ENCODE measurements around the gene EEPD1.
"Not testable (repeated sequence)": the region's sequence is repeated elsewhere in the genome, so short reads cannot be mapped to it uniquely, and the experiment has no call there.

The EEPD1 gene

GRCh38 chr7:36152756-36153570 lies at the start of gene EEPD1:
EEPD1 (plus strand) TSS chr7:36153254; CDS start chr7:36154325, 1,071 bp downstream.
- Mint-ChIP-seq H3K4me1 (peaks cover 11% of the 10 kb centered on the region), H3K27ac (peak within 1 kb of the TSS; percentile 62), H3K27me3 (peaks cover 2% of the 10 kb centered on the region), H3K36me3 (no peaks in the 10 kb centered on the region), H3K4me3 (peak within 1 kb of the TSS; percentile 87), H3K9me3 (no peaks in the 10 kb centered on the region)
- ATAC-seq (ENCODE audit: low read depth) = peak; percentile 92
- peak; percentile 99 to 100 for DNase-seq (ENCODE audit: low spot score in 2 of 2)

GRCh38 chr7:36103837-36104561 lies 49.1 kb upstream of the EEPD1 start:
- ATAC-seq (ENCODE audit: low read depth) (no peak), DNase-seq (ENCODE audit: low spot score in 2 of 2) (no peak)
- Mint-ChIP-seq H3K27ac (no peak overlapping the region), H3K9me3 (peaks cover 10% of the 10 kb centered on the region), H3K4me3 (no peak overlapping the region), H3K36me3 (no peaks in the 10 kb centered on the region), H3K27me3 (peaks cover 2% of the 10 kb centered on the region), H3K4me1 (no peaks in the 10 kb centered on the region)

- not testable (repeated sequence) for H3K27me3 Mint-ChIP-seq; H3K9me3 Mint-ChIP-seq; DNase-seq (ENCODE audit: low spot score in 2 of 2); H3K36me3 Mint-ChIP-seq; H3K4me1 Mint-ChIP-seq; H3K4me3 Mint-ChIP-seq; H3K27ac Mint-ChIP-seq; ATAC-seq (ENCODE audit: low read depth)
Observed at GRCh38 chr7:36106972-36107908, 45.8 kb upstream of the EEPD1 start.

GRCh38 chr7:36107926-36108631 lies 45.0 kb upstream of the EEPD1 start:
- H3K9me3 Mint-ChIP-seq = no peaks in the 10 kb centered on the region
- no peak for ATAC-seq (ENCODE audit: low read depth)
- no peak overlapping the region for H3K27ac Mint-ChIP-seq
- no peak for DNase-seq (ENCODE audit: low spot score in 2 of 2)
- no peaks in the 10 kb centered on the region for H3K4me1 Mint-ChIP-seq
- H3K27me3 Mint-ChIP-seq = peaks cover 6% of the 10 kb centered on the region
- no peak overlapping the region for H3K4me3 Mint-ChIP-seq
- no peaks in the 10 kb centered on the region for H3K36me3 Mint-ChIP-seq

- H3K36me3 Mint-ChIP-seq = no peaks in the 10 kb centered on the region
Observed at GRCh38 chr7:36109013-36109627, 43.9 kb upstream of the EEPD1 start.

GRCh38 chr7:36110584-36110983 lies 42.5 kb upstream of the EEPD1 start:
- DNase-seq (ENCODE audit: low spot score in 2 of 2) = no peak
- Mint-ChIP-seq H3K4me3 (no peak overlapping the region), H3K27me3 (peaks cover 6% of the 10 kb centered on the region), H3K36me3 (no peaks in the 10 kb centered on the region), H3K27ac (no peak overlapping the region), H3K4me1 (no peaks in the 10 kb centered on the region), H3K9me3 (no peaks in the 10 kb centered on the region)
- ATAC-seq (ENCODE audit: low read depth) = no peak

More at GRCh38 chr7:36109013-36109627, 43.9 kb upstream of the EEPD1 start:
- H3K4me1 Mint-ChIP-seq = no peaks in the 10 kb centered on the region
- H3K27ac Mint-ChIP-seq = no peak overlapping the region
- no peak for ATAC-seq (ENCODE audit: low read depth)
- H3K9me3 Mint-ChIP-seq = no peaks in the 10 kb centered on the region
- peaks cover 6% of the 10 kb centered on the region for H3K27me3 Mint-ChIP-seq
- no peak overlapping the region for H3K4me3 Mint-ChIP-seq
- no peak for DNase-seq (ENCODE audit: low spot score in 2 of 2)

- no peaks in the 10 kb centered on the region for H3K36me3 Mint-ChIP-seq
- peaks cover 11% of the 10 kb centered on the region for H3K27me3 Mint-ChIP-seq
- ATAC-seq (ENCODE audit: low read depth) = no peak
- no peak overlapping the region for H3K4me3 Mint-ChIP-seq
- DNase-seq (ENCODE audit: low spot score in 2 of 2) = no peak
- no peaks in the 10 kb centered on the region for H3K9me3 Mint-ChIP-seq
- no peak overlapping the region for H3K27ac Mint-ChIP-seq
- H3K4me1 Mint-ChIP-seq = peaks cover 3% of the 10 kb centered on the region
Observed at GRCh38 chr7:36112969-36113368, 40.1 kb upstream of the EEPD1 start.

GRCh38 chr7:36114355-36114754 lies 38.7 kb upstream of the EEPD1 start:
- H3K4me1 Mint-ChIP-seq = peaks cover 3% of the 10 kb centered on the region
- H3K36me3 Mint-ChIP-seq = no peaks in the 10 kb centered on the region
- ATAC-seq (ENCODE audit: low read depth) (no peak), DNase-seq (ENCODE audit: low spot score in 2 of 2) (no peak)
- H3K9me3 Mint-ChIP-seq = no peaks in the 10 kb centered on the region
- peaks cover 17% of the 10 kb centered on the region for H3K27me3 Mint-ChIP-seq
- no peak overlapping the region for H3K27ac Mint-ChIP-seq
- H3K4me3 Mint-ChIP-seq = no peak overlapping the region

GRCh38 chr7:36115448-36116321 lies 37.4 kb upstream of the EEPD1 start:
- ATAC-seq (ENCODE audit: low read depth) (no peak), DNase-seq (ENCODE audit: low spot score in 2 of 2) (no peak)
- H3K4me1 Mint-ChIP-seq = peaks cover 3% of the 10 kb centered on the region
- H3K27ac Mint-ChIP-seq = no peak overlapping the region
- H3K36me3 Mint-ChIP-seq = no peaks in the 10 kb centered on the region
- no peak overlapping the region for H3K4me3 Mint-ChIP-seq
- no peaks in the 10 kb centered on the region for H3K9me3 Mint-ChIP-seq
- peaks cover 18% of the 10 kb centered on the region for H3K27me3 Mint-ChIP-seq

GRCh38 chr7:36116347-36117202 lies 36.5 kb upstream of the EEPD1 start:
- H3K27ac Mint-ChIP-seq = no peak overlapping the region
- no peak for ATAC-seq (ENCODE audit: low read depth)
- peaks cover 1% of the 10 kb centered on the region for H3K36me3 Mint-ChIP-seq
- peaks cover 3% of the 10 kb centered on the region for H3K4me1 Mint-ChIP-seq
- peaks cover 1% of the 10 kb centered on the region for H3K9me3 Mint-ChIP-seq
- no peak overlapping the region for H3K4me3 Mint-ChIP-seq
- no peak for DNase-seq (ENCODE audit: low spot score in 2 of 2)
- H3K27me3 Mint-ChIP-seq = peaks cover 20% of the 10 kb centered on the region

GRCh38 chr7:36117203-36117840 lies 35.7 kb upstream of the EEPD1 start:
- DNase-seq (ENCODE audit: low spot score in 2 of 2) = no peak
- ATAC-seq (ENCODE audit: low read depth) = no peak
- no peak overlapping the region for H3K4me3 Mint-ChIP-seq
- peaks cover 20% of the 10 kb centered on the region for H3K27me3 Mint-ChIP-seq
- no peak overlapping the region for H3K27ac Mint-ChIP-seq
- H3K9me3 Mint-ChIP-seq = peaks cover 4% of the 10 kb centered on the region
- peaks cover 3% of the 10 kb centered on the region for H3K4me1 Mint-ChIP-seq
- peaks cover 4% of the 10 kb centered on the region for H3K36me3 Mint-ChIP-seq

Data from memory B cell (primary cell).